HG03439 (cell line): ENCODE data around the gene C1QL4.
"Not testable (repeated sequence)": the region's sequence is repeated elsewhere in the genome, so short reads cannot be mapped to it uniquely, and the experiment has no call there.

Experiments used
- ATAC-seq: cut with Tn5 transposase; IDR thresholded peaks from one replicate; pipeline ENCODE4 v1.9.1; 2021; ENCODE audit warnings: mild to moderate bottlenecking, moderate library complexity; ENCODE audit not compliant: unreplicated experiment

The C1QL4 gene

DNA sequence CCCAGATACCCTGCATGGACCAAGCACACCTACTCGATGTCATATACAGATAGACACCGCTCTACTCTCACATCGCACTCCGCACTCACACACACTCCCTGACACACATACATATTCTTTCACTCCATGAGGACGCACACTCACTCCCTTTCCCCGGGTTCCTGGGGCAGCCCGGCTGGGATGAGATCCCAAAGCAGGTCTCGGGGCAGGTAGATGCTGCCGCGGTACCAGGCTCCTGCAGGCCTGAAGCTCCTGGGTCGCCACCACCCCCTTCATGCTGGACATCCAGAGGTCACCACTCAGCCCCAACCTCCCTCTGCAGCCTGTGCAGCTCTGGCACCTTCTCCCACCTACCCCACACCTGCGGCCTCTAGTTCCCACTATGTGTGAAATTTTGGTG, 2.3 kb downstream of the C1QL4 start:
- no peak for ATAC-seq

DNA sequence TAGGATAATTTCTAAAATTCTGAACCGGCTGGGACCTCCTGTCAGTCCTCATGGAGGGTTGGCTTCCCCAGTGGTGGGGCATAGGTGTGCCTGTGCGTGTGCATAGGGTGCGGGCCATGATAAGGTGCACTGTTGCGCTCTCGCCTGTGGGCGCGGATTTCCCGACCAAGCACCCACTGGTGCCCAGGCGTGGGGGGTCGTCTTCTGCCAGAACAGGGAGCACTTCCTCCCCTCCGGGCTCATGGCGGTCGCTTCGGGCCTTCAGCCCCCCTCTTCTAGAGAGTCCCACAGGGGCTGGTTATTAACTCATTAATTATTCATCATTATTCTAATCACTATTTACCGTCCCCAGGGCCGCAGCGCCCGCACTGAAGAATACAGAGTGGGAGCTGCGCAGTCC, 2.8 kb downstream of the C1QL4 start:
- ATAC-seq: no peak

DNA sequence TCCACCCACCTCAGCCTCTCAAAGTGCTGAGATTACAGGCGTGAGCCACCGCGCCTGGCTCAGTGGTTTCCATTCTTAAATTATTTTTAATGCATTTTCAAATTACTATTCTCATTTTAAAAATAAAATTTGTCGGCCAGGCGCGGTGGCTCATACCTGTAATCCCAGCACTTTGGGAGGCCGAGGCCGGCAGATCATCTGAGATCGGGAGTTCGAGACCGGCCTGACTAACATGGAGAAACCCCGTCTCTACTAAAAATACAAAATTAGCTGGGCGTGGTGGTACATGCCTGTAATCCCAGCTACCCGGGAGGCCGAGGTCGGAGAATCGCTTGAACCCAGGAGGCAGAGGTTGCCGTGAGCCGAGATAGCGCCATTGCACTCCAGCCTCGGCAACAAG, 3.2 kb downstream of the C1QL4 start:
- ATAC-seq: not testable (repeated sequence)

DNA sequence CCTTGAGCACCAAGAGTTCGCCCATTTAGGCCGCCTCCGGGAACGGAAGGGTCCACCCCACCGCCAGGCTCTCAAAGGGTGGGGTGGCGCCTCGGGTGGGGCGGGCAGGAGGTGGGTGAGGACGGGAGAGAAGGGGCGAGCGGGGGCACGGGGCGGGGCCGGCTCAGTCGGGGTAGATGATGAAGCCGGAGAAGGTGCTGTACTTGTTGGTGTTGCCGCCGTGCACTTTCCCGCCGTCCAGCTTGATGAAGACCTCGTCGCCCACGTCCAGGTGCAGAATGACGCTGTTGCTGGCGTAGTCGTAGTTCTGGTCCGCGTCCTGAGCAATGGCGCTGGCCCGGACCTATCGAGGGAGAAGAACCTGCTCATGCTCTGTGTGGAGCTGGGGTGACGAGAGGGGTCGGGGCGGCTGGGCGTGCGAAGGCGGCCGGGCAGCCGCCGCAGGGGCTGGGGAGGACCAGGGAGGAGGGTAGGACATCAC, 4.1 kb downstream of the C1QL4 start:
- ATAC-seq: no peak

DNA sequence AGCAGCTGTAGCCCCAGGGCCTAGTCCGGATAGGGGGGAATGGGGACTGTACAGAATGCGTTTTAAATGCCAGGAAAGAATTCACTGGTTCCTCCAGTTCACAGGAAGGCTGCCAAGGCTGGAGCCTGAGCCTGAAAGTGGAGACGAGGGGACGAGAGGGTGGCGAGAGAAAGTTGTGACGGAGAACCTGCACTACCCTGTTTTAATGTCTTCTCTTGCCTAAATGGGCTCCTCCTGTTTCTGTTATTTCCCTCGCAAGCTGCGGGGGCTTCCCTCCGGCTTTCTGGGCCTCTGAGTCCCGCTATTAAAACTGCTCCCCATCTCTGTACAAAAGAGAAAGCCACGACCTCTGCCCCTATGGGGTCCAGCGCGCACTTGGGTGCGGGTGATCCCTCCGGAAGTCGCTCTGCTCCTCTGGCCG, 4.5 kb downstream of the C1QL4 start:
- ATAC-seq: no peak

DNA sequence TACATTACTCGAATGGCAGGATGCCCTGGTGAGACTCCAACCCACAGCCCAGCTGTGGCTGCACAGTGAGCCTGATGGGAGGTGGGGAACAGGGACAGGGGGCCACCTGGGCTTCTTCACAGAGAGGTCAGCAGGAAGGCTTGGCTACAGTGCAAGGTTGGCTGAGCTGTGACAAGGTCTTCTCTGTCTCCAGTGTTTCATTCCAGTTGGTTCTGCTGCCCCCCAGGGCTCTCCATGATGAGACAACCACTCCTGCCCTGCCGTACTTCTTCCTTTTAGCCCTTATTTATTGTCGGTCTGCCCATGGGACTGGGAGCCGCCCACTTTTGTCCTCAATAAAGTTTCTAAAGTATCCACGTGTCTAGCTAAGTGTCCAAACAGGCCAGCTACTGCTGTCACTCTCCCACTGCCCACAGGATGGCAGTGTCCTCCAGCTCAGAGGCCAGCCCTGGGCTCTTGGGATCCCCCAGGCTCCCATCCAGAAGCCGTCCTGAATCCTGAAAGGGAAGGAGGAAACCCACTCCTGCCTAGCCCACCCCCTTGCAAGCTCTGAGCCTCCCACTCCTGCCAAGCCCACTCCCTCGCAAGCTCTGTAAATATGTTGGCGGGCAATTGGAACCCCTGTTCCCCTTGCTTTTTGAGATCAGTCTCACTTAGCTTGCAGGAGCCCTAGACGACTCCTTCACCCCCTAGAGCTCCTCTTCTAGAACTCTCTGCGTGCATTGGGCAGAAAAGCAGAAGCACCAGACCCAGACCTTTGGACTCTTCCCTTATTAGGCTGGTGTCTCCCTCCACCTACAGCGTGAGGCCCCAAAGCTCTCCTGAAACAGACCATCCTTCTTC, 5.4 kb downstream of the C1QL4 start:
- no peak for ATAC-seq

DNA sequence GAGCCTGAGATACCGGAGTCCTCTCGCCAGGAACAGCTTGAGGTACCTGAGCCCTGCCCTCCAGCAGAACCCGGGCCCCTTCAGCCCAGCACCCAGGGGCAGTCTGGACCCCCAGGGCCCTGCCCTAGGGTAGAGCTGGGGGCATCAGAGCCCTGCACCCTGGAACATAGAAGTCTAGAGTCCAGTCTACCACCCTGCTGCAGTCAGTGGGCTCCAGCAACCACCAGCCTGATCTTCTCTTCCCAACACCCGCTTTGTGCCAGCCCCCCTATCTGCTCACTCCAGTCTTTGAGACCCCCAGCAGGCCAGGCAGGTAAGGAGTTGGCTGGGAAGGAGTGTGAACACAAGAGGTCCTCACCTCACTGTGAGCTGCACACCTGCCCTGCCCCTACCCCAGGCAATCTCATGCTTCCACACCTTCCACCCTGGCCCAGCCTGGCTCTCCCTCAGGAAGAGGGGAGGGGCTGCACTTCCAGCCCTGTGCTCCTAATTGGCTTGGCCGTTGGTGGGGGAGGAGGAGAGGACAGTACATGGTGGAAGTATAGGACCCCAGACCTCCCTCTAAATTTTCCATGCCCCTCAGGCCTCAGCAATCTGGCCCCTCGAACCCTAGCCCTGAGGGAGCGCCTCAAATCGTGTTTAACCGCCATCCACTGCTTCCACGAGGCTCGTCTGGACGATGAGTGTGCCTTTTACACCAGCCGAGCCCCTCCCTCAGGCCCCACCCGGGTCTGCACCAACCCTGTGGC, 6.2 kb downstream of the C1QL4 start:
- no peak for ATAC-seq

DNA sequence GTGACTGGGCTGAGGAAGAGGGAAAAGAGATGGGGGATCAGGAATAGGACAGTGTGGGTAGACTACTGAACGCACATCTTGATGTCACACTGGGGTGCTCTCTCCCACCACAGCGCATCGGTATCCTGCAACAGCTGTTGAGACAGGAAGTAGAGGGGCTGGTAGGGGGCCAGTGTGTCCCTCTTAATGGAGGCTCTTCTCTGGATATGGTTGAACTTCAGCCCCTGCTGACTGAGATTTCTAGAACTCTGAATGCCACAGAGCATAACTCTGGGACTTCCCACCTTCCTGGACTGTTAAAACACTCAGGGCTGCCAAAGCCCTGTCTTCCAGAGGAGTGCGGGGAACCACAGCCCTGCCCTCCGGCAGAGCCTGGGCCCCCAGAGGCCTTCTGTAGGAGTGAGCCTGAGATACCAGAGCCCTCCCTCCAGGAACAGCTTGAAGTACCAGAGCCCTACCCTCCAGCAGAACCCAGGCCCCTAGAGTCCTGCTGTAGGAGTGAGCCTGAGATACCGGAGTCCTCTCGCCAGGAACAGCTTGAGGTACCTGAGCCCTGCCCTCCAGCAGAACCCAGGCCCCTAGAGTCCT, 6.9 kb downstream of the C1QL4 start:
- ATAC-seq: no peak

DNA sequence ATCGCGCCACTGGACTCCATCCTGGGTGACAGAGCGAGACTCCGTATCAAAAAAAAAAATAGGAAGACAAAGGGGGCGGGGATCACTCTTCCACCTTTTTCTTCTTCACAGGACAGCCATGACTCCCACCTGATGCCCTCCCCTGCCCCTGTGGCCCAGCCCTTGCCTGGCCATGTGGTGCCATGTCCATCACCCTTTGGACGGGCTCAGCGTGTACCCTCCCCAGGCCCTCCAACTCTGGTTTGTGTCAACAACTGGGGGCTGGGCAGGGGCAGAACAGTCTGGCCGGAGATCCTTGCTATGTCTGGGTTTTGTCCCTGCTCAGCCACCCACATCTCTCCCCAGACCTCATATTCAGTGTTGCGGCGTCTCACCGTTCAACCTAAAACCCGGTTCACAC, 8.2 kb downstream of the C1QL4 start:
- ATAC-seq: no peak

DNA sequence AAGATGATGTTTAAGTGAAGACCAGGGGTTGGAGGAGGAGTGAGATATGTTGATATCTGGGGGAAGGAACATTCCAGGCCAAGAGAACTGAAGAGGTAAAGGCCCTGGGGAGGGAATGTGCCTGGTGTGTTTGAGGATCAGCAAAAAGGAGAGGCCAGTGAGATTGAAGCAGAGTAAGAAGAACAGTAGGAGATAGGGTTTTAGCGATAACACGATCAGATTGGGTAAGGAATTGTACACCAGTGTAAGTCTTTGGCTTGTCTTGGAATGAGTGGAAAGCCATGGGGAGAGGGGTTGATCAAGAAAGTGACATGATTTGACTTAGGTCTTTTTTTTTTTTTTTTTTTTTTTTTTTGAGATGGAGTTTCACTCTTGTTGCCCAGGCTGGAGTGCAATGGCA, 9.1 kb downstream of the C1QL4 start:
- no peak for ATAC-seq

DNA sequence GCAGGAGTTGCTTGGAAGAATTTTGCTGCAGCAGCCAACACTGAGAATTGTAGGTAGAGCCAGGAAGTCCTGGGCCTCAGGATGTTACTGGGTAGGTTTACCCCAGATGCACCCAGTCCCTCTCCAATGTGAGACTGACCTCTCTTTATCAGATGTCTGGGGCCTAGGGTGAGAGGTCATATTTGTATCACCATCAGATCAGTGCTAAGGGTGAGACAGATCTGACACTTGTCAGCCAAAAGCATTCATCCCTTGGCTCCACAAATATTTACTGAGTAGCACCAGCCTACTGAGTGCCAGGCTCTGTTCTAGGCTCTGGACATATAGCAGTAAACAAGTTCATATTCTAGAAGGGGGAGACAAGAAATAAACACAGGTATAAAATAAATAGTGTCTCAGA, 9.6 kb downstream of the C1QL4 start:
- no peak for ATAC-seq

DNA sequence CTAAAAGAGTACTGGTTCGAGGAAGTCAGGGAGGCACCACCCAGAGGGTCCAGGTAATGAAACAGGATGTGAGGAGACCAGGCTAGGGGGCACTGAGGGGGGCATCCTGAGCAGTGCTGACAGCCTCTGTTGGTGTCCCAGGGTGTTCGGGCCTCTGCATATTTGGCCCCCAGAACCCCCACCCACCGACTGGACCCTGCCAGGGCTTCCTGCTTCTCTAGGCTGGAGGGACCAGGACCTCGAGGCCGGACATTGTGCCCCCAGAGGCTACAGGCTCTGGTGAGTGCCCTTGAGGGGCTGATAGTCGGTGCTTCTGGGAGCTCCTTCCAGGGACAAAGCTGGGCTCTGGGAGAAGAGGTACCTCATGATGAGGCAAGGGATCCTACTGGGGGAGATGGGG, 11.4 kb downstream of the C1QL4 start:
- ATAC-seq: no peak

DNA sequence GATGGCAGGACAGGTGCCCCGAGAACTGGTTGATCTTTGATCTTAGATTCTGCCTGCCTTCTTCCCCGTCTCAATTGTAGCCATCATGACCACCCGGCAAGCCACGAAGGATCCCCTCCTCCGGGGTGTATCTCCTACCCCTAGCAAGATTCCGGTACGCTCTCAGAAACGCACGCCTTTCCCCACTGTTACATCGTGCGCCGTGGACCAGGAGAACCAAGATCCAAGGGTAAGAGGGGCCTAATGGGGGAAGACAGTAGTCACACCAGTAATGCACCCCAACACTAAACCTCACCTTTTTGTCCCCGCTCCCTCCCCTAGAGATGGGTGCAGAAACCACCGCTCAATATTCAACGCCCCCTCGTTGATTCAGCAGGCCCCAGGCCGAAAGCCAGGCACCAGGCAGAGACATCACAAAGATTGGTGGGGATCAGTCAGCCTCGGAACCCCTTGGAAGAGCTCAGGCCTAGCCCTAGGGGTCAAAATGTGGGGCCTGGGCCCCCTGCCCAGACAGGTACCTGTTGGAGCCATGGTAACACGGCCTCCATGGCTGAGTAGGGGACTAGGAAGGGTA, 13.4 kb downstream of the C1QL4 start:
- ATAC-seq: no peak

DNA sequence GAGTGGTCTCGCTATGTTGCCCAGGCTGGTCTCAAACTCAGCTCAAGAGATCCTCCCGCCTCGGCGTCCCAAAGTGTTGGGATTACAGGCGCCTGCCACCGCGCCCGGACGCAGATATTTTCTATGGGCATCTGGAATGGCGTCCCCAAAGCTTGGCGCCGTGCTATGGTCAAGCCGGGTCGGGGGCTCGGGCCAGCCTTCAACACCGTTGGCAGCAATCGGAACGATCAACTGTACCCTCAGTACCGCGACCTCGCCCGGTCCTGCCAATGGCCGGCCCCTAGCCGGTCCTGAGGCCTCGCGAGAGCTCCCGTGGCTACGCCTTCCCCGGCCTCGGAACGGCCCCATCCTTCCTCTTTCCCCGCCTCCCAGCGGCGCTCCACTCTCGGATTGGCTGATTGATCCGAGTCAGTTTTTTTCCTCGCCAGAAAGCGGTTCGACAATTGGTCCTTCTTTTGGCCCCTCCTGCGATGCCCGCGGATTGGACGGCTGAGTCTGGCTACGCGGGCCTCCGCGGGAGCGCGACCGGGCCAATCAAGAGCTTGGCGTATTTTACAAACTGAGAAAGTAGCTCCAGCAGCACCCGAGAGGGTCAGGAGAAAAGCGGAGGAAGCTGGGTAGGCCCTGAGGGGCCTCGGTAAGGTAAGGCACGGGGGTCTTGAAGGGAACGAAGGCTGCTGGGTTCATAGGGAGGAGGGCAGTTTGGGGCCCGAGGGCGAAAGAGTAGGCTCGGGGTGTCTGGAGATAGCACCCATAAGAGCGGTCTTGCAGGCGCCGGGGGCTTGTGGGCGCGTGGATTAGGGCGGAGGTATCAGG, 14.1 kb downstream of the C1QL4 start, which contains the start of gene TROAP:
Gene TROAP, plus strand, starts transcription at position 548 of the 816 bp plus-strand sequence. CDS start 354 bp downstream, outside the sequence.
- ATAC-seq: peak; percentile 98

DNA sequence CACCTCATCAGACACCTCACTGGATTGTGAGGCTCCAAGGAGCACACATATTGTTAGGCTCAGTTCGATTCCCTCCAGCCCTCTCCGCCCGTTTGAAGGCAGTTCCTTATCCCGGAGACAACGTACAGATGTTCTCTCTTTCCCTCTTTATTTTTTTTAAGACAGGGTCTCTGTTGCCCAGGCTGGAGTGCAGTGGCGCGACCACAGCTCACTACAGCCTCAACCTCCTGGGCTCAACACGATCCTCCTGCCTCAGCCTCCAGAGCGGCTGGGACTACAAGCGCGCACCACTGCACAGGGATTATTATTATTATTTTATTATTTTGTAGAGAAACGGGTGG, 14.7 kb downstream of the C1QL4 start:
- no peak for ATAC-seq

DNA sequence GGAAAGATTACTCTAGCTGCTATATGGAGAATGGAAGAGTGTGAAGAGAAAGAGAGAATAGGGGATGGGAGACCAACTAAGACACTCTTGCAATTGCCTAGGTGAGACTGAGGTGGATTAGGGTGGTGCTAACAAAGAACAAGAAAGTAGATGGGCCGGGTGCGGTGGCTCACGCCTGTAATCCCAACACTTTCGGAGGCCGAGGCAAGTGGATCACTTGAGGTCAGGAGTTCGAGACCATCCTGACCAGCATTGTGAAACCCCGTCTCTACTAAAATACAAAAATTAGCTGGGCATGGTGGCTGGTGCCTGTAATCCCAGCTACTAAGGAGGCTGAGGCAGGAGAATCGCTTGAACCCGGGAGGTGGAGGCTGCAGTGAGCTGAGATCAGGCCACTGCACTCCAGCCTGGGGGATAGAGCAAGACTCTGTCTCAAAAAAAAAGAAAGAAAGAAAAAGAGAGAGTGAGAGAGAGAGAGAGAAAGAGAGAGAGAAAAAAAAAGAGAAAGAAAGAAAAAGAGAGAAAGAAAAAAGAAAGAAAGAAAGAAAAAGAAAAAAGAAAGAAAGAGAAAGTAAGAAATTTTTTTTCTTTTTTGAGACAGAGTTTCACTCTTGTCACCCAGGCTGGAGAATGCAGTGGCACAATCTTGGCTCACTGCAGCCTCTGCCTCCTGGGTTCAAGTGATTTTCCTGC, 16.4 kb downstream of the C1QL4 start:
- not testable (repeated sequence) for ATAC-seq

DNA sequence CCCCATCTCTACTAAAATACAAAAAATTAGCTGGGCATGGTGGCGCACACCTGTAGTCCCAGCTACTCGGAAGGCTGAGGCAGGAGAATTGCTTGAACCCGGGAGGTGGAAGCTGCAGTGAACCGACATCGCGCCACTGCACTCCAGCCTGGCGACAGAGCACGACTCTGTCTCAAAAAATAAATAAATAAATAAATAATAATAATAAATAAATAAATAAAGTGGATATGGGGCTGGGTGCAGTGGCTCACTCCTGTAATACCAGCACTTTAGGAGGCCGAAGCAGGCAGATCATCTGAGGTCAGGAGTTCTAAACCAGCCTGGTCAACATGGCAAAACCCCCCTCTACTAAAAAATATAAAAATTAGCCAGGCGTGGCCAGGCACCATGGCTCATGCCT, 19.9 kb downstream of the C1QL4 start:
- not testable (repeated sequence) for ATAC-seq

DNA sequence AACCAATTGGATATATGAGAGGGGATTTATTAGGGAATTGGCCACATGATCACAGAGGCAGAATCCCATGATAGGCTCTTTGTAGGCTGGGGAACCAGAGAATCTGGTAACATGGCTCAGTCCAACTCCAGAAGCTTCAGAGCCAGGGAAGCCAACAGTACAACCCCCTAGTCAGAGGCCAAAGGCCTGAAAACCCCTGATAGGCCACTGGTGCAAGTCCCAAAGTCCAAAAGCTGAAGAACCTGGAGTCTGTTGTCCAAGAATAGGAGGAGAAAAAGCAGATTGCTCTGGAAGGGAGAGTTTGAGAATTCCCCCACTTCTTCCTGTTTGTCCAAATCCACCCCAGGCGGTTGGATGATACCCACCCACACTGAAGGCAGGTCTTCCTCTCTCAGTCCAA, 22.2 kb downstream of the C1QL4 start:
- no peak for ATAC-seq

DNA sequence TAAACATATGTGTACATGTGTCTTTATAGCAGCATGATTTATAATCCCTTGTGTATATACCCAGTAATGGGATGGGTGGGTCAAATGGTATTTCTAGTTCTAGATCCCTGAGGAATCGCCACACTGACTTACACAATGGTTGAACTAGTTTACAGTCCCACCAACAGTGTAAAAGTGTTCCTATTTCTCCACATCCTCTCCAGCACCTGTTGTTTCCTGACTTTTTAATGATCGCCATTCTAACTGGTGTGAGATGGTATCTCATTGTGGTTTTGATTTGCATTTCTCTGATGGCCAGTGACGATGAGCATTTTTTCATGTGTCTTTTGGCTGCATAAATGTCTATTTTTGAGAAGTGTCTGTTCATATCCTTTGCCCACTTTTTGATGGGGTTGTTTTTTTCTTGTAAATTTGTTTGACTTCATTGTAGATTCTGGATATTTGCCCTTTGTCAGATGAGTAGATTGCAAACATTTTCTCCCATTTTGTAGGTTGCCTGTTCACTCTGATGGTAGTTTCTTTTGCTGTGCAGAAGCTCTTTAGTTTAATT, 26.5 kb downstream of the C1QL4 start:
- not testable (repeated sequence) for ATAC-seq

DNA sequence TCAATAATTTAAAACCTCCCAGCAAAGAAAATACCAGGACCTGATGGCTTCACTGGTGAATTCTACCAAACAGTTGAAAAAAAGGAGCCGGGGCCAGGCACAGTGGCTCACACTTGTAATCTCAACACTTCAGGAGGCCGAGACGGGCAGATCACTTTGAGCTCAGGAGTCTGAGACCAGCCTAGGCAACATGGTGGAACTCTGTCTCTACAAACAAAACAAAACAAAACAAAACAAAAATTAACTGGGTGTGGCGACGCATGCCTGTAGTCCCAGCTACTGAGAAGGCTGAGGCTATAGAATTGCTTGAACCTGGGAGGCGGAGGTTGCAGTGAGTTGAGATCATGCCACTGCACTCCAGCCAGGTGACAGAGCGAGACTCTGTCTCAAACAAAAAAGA, 27.6 kb downstream of the C1QL4 start:
- no peak for ATAC-seq
